Activated CD4-positive, alpha-beta T cell treated with anti-CD3 and anti-CD28 coated beads, Interleukin-2, amount 50 U/mL, for 16 hours (primary cell): ENCODE results near the gene CSF2.

ENCODE experiments used
- DNase-seq: peaks from one replicate; pipeline ENCODE4 v3.0.0-alpha.2; 2020

CSF2 gene

GRCh38 chr5:132055441-132055807 is 18.2 kb upstream of the CSF2 start:
- no peak for DNase-seq

DNA sequence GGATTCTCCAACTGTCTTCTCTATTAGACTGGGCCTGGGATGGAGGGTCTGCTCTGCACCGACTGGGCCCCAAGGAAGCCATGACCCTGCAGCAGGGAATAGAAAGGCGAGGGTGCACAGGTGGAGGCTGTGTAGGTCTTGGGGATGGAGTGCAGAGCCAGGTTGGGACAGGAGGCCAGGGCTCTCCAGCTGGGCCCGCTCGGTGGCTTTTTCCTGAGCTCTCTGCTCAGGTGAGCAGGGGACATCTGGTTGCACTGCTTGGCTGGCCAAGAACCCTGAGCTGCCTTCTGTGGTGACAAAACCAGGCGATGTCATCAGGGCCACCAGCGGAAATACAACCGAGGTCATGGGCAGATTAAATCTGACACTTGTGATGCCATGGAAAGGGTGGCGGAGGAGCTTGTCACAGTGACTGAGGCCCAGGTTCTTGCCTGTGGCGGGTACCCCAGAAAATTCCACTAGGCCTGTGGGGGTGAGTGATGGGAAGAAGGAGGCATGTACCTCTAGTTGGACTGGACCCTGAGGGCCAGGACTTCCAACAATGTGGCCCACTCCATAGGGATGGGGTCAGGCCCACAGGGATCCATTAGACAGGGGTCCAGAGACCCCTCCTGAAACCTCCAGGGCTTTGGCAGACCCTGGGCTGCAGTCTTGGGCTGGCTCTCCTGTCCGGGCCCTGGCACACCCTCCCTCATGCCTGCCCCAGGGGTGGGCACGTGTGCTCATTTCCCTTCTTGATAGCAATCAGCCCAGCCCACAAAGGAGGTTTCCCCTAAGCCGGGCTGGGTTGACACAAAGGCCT is 17.6 kb upstream of the CSF2 start:
- peak; percentile 46 for DNase-seq

DNA sequence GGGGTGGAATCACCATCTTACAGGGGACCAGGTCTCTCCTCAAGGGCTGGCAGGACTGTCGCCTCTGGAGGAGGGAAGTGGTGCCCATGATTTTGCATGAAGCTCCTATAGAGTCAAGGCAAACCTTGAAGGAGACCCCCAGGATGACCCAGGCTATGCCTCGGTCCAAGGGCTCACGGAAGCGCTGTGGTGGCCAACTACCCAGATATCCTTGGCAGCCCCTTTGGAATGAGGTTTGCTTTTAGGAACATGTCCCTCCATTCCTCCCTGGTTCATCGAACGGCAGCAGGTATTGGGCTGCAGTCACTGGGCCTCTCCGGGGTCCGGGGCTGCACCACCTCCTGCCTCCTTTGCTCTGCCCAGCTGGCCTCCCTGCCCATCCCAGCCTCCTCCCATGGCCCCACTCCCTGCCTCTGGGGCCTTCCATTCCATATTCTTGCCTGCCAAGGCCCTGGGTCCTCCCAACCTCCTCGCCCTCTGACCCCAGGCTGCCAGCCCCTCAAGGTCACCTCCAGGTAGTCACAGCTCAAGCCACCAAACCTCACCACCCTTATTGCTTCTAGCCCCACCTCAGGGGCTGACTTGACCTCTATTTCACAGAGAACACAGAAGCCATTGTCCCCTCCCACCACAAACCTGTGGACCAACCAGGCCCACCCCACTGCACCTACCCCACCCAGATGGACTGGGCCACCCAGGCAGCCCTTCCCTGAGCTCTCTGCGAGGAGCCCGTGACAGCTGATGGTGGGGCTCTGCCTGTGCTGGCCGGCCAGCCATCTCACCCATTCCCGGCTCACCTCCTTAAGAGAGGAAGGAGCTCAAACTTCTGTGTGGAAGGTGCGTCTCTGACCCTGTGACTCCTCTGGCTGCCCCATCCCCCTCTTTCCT is 16.7 kb upstream of the CSF2 start:
- no peak for DNase-seq

DNA sequence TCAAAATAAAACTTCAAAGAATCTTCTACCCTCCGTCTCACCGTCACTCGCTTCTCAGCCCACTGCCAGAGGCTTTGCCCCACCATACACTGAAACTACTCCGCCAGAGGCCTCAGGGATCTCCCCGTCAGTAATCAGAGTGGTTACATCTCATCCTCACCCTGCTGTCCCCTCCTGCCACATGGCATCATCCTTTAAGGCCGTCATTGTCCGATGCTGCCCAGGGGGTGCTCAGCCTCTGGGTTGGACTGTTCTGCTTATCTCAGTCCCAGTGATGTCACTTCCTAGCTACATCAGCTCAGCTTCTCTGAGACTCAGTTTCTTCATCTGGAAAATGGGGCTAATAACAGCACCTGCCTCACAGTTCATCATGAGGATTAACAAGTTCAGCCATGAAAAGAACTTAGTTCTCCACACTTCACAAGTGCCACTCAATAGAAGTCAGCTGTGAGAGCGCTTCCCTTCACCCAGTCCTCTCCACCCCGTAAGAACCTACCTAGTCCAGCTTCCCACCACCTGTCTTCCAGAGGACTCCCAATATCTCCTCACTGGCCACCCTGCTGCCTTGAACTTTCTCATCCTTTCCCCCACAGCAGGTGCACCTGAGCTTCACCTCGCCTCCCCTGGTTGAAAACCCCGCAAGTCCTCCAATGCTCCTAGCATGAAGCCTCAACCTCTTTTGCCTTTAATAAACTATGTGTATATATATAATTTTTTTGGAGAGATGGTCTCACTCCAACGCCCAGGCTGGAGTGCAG is 15.9 kb upstream of the CSF2 start:
- DNase-seq: no peak

DNA sequence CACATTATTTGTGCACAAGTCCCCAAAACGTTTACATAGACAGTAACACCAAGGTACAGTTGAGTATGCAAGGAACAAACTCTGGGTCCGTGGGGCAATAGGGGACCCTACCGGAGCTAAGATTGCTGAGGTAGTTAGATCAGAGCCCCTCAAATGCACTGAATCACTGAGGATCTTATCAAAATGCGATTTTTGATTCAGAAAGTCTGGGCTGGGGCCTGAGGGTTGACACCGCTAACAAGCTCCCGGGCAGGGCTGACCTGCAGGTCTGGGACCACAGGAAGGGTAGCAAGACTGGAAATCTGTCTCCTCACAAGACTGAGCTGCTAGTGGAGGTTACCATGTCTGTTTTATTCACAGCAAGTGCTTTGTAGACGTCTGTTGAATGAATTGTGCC is 14.9 kb upstream of the CSF2 start:
- no peak for DNase-seq

DNA sequence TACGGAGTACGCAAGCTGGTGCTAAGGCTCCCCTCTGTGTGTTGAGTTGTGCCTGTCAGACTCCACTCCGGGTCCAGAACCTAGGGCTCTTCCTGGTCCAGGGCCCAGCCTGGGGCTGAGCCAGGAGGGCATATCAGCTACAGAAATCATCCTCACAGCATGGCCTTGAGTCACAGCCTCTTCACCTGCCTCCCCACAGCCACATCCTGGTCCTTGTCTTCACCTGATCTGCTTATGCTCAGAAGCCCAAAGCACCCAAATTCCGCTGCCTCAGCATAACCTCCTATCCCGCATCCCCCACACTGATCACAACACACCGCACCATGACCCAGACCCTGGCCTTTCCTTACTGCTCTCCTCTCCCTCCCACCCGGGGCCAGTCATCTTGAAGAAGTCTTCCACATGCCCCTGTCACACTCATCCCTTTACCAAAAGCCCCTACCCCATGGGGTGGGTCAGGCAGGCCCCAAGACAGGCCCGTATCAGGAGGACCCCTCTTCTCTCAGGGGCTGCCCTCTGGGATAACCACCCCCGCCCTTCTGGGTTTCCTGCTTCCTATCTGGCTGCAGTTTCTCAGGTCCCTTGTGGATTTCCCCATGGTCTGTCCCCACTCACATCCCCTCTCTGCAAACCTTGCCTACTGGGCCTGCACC is 14.4 kb upstream of the CSF2 start:
- peak; percentile 39 for DNase-seq

DNA sequence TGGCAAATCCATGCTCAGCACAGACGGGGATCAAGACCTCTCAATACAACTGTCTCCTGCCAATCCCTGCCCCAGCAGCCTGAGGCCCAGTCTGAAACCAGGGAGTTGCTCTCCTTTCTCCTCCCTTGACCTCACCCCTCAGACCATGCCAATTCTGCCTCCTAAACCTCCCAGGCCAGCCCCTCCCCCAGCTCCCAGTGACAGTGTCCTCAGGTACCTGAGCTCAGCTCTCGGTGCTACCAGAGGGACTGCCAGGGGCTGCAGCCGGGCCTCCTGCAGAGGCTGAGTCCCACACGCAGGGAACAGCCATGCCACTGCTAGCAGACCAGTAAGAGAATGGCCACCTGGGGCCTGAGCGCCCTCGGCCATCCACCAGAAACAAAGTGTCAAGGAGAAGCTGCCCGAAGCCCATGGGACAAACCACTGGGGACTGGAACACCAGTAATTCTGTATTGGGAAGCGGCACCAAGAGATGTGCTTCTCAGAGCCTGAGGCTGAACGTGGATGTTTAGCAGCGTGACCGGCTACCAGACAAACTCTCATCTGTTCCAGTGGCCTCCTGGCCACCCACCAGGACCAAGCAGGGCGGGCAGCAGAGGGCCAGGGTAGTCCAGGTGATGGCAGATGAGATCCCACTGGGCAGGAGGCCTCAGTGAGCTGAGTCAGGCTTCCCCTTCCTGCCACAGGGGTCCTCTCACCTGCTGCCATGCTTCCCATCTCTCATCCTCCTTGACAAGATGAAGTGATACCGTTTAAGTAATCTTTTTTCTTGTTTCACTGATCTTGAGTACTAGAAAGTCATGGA is 13.7 kb upstream of the CSF2 start:
- no peak for DNase-seq

DNA sequence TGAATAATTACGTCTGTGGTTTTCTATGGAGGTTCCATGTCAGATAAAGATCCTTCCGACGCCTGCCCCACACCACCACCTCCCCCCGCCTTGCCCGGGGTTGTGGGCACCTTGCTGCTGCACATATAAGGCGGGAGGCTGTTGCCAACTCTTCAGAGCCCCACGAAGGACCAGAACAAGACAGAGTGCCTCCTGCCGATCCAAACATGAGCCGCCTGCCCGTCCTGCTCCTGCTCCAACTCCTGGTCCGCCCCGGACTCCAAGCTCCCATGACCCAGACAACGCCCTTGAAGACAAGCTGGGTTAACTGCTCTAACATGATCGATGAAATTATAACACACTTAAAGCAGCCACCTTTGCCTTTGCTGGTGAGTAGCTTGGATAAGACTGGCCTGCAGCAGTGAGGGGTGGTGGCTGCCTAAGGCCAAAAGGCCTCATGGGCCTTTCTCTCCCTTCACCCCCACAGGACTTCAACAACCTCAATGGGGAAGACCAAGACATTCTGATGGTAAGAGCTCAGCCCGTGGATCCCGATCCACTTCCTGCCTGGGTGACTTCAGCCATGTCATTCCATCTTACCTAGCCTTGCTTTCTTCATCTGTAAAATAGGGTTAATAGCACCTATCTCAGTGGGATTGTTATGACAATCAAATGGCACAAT is 13.0 kb upstream of the CSF2 start, which contains the start of gene IL3:
Gene IL3 (plus strand): TSS at position 155 of the 661 bp plus-strand sequence. CDS start 52 bp downstream, at position 207.
- no peak for DNase-seq

DNA sequence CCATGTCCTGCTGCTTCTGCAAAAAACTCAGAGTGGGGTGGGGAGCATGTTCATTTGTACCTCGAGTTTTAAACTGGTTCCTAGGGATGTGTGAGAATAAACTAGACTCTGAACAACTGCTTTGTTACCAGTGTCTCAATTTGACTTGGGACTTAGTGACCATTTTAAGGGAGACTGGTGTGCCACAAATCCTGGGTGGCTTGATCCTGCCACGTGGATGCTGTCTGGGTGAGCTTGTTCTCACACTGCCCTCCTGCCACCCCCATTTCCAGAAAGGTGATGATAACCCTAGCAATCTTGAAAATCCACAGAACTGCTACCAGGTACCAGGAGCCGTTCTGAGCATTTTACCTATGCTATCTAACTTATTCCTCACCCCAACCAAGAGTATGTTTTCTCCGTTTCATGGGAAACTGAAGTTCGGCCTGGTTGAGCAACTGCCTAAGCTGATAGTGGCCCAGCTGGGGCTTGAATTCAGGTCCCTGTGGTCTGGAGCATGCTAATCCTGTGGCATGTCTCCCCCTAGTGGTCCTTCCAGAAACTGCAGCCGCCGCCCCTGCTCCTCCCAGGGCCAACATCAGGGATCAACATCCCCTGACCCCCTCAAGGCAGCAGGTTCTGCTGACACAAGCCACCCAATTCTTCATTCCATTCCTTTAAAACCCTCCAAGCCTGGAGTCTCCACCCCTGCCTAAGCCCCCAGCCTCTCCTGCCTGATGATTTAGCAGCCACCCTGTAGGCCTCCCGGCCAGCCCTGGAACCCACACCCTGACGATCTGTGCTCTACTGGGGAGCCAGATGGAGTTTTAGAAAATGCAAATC is 10.3 kb upstream of the CSF2 start:
- DNase-seq: peak; percentile 82

DNA sequence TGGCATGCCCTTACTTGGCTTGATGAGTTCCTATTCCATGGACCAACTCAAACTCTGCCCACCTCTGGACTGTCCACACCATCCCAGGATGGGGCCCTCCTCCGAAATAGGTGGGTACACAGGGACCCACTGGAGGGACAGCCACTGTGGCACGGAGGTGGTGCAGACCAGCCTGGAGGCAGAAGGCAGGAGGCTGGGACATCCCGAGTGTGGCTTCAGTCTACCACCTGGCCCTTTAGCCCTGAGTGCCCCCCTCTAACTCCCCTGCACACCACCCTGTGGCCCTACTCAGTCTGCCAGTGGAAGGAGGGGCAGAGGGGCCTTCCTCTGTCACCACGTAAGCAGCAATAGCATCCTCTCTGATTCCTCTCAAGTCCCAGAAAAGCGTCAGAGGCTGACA is 9.4 kb upstream of the CSF2 start:
- DNase-seq: no peak

DNA sequence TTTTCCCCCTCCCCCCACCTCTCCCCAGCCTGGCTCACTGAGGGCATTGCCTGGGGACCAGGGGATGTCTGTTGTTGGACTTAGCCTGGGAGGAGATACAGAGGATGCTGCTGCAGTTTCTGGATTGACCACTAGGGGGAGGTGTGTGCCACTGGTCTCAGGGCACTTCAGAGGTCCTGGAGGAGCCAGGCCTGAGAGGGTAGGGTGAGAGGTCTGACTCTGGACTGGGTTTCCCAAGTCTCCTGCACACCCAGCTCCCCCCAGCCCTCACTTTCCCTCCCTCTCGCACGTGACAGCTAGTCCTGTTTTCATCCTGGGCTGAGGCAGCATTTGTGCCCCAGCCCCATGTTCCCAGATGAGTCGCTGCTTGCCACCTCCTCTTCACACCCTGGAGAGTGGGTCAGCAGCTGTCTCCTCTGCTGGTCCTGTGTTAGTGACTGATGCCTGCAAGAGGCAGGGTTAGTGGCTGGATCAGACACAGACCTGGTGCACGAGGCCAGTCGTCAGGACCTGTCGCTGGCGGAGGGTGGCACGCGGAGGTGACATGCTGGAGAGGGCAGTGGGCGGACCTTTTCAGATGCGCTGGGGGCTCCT is 8.8 kb upstream of the CSF2 start:
- DNase-seq: peak; percentile 86

DNA sequence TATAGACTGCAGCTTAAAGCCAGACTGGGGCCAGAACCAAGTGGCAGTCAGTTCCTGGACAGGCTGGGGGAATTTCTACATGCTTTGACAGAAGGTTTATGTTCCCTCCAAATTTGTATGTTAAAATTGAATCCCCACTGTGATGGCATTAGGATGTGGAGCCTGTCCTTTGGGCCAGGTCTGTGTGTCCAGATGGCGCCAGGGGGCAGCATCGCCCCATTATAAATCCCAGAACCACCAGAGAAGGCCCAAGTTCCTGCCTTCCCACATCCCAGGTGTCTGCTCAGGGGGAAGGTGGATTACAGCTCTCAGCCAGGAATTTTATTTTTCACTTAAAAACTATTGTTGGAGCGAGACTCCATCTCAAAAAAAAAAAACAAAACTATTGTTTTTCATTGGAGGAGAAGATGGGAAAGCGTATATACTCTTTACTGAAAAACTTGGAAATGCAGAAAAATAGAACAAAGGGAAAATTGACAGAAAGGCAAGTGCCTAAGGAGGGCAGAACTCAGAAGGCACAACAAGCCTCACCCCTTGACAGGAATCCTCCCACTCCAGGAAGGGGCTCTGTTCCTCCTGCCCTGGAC is 8.1 kb upstream of the CSF2 start:
- DNase-seq: peak; percentile 70

GRCh38 chr5:132065951-132066701 is 7.5 kb upstream of the CSF2 start:
- DNase-seq: no peak

DNA sequence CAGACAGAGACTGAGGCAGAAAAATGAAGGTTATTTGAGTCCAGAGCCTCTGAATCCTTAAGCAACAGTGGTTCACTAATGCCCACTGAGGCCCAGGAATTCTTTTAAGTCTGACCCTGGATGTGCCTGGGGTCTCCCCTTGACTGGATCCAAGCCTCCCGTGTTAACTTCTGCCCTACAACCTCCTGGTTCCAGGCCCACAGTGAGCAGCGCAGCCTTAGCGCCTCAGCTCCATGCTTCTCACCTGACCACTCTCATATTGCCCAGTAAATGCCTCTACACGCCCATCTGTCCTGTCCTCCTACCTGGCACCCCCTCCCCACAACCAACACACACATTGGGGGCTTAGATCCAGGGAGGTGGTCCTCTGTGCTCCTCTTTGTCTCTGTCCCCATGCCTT is 6.7 kb upstream of the CSF2 start:
- DNase-seq: no peak

GRCh38 chr5:132067451-132067850 is 6.1 kb upstream of the CSF2 start:
- DNase-seq: no peak

GRCh38 chr5:132067941-132068808 is 5.4 kb upstream of the CSF2 start:
- no peak for DNase-seq

GRCh38 chr5:132069561-132069960 is 4.0 kb upstream of the CSF2 start:
- DNase-seq: no peak

GRCh38 chr5:132069994-132070393 is 3.6 kb upstream of the CSF2 start:
- DNase-seq: no peak
